Smooth muscle cell of the pulmonary artery (primary cell): ENCODE data around the gene HSPB9. TPM values are rescaled to one million over a fixed set of nuclear protein-coding genes. Genes with fewer than 3 reads are reported as not detected.

Experiments used
- total RNA-seq: library from RNA; depleted of rRNA; stranded (reverse); fragments of >200 nt; gene quantifications from 2 replicates; pipeline ENCODE4 v1.2.3, GENCODE V29; 2014

Gene HSPB9
- 0.07 TPM in 2 replicates for total RNA-seq

GRCh38 chr17:42122371-42123303 lies at the start of gene HSPB9:
Gene HSPB9, plus strand, starts transcription at chr17:42122804. Its CDS starts 47 bp downstream, at chr17:42122851.

GRCh38 chr17:42097691-42098631 lies 24.6 kb upstream of the HSPB9 start, which contains the start of gene ZNF385C:
Gene ZNF385C, minus strand, starts transcription at chr17:42098473. Its CDS starts 35,417 bp downstream, at chr17:42063056.

GRCh38 chr17:42112552-42113176 lies 9.9 kb upstream of the HSPB9 start, which contains the start of gene DHX58:
Gene DHX58, minus strand, starts transcription at chr17:42112714. Its CDS starts 822 bp downstream, at chr17:42111892.

GRCh38 chr17:42120770-42121769 lies 1.5 kb upstream of the HSPB9 start, which contains the start of gene KAT2A:
Gene KAT2A, minus strand, starts transcription at chr17:42121367. Its CDS starts 63 bp downstream, at chr17:42121304.

Other genes starting within 250 kb of the HSPB9 start
- 199 and 311 TPM in 2 replicates for gene ACLY, start 203.9 kb upstream of the HSPB9 start, total RNA-seq
- gene ODAD4, start 192.2 kb upstream of the HSPB9 start, total RNA-seq: 0.46 and 0.72 TPM in 2 replicates
- 51.7 and 87.2 TPM in 2 replicates for gene CNP, start 156.0 kb upstream of the HSPB9 start, total RNA-seq
- gene DNAJC7, start 105.4 kb upstream of the HSPB9 start, total RNA-seq: 45.6 and 48.4 TPM in 2 replicates
- 41.7 and 42.9 TPM in 2 replicates for gene NKIRAS2, start 102.7 kb upstream of the HSPB9 start, total RNA-seq
- gene C17orf113, start 72.2 kb upstream of the HSPB9 start, total RNA-seq: 0.13 and 0.33 TPM in 2 replicates
- 0.03 TPM in 1 of 2 replicates, not detected in the other for gene ZNF385C, start 24.3 kb upstream of the HSPB9 start, total RNA-seq
- gene DHX58, start 10.1 kb upstream of the HSPB9 start, total RNA-seq: 9.5 and 11.3 TPM in 2 replicates
- 9.9 and 19.7 TPM in 2 replicates for gene KAT2A, start 1.4 kb upstream of the HSPB9 start, total RNA-seq
- 86.7 and 98.2 TPM in 2 replicates for gene RAB5C, start 32.2 kb downstream of the HSPB9 start, total RNA-seq
- 0.03 TPM in 1 of 2 replicates, not detected in the other for gene KCNH4, start 58.3 kb downstream of the HSPB9 start, total RNA-seq
- not detected in 2 replicates for gene HCRT, start 62.6 kb downstream of the HSPB9 start, total RNA-seq
- gene GHDC, start 71.7 kb downstream of the HSPB9 start, total RNA-seq: 18.8 and 21.1 TPM in 2 replicates
- gene STAT5B, start 153.6 kb downstream of the HSPB9 start, total RNA-seq: 30.2 and 33.4 TPM in 2 replicates
- 19.2 and 20.1 TPM in 2 replicates for gene STAT5A, start 165.7 kb downstream of the HSPB9 start, total RNA-seq